ENCODE data around the gene SCP2.

The SCP2 gene

GRCh38 chr1:53068314-53069099 lies 141.4 kb downstream of the SCP2 start:
- no peak for DNase-seq

- DNase-seq = no peak
Observed at GRCh38 chr1:53069265-53069662, 142.2 kb downstream of the SCP2 start.

GRCh38 chr1:53069663-53070327 lies 142.7 kb downstream of the SCP2 start:
- no peak for DNase-seq

GRCh38 chr1:53070621-53071020 lies 143.5 kb downstream of the SCP2 start:
- no peak for DNase-seq

GRCh38 chr1:53071167-53071865 lies 144.2 kb downstream of the SCP2 start:
- DNase-seq = no peak

- DNase-seq = no peak
Observed at GRCh38 chr1:53071915-53072314, 144.8 kb downstream of the SCP2 start.

GRCh38 chr1:53073287-53073686 lies 146.2 kb downstream of the SCP2 start:
- no peak for DNase-seq

GRCh38 chr1:53073868-53074311 lies 146.8 kb downstream of the SCP2 start:
- no peak for DNase-seq

- DNase-seq = no peak
Observed at GRCh38 chr1:53074313-53075154, 147.5 kb downstream of the SCP2 start.

GRCh38 chr1:53075206-53075605 lies 148.1 kb downstream of the SCP2 start:
- DNase-seq = no peak

GRCh38 chr1:53075761-53076163 lies 148.7 kb downstream of the SCP2 start:
- no peak for DNase-seq

- no peak for DNase-seq
Observed at GRCh38 chr1:53076165-53076564, 149.1 kb downstream of the SCP2 start.

- DNase-seq = no peak
Observed at GRCh38 chr1:53076721-53077598, 149.9 kb downstream of the SCP2 start.

- DNase-seq = no peak
Observed at GRCh38 chr1:53077599-53077965, 150.5 kb downstream of the SCP2 start.

GRCh38 chr1:53078333-53079101 lies 151.4 kb downstream of the SCP2 start:
- DNase-seq = no peak

- DNase-seq = no peak
Observed at GRCh38 chr1:53079251-53079650, 152.2 kb downstream of the SCP2 start.

- DNase-seq = no peak
Observed at GRCh38 chr1:53080041-53080440, 153.0 kb downstream of the SCP2 start.

GRCh38 chr1:53080769-53081168 lies 153.7 kb downstream of the SCP2 start:
- no peak for DNase-seq

- DNase-seq = no peak
Observed at GRCh38 chr1:53081384-53082066, 154.4 kb downstream of the SCP2 start.

GRCh38 chr1:53082826-53083455 lies 155.9 kb downstream of the SCP2 start:
- no peak for DNase-seq

Data from NCI-H1417 (cell line).